T-helper 1 cell (primary cell): ENCODE results near the gene DAP.
A peak's percentile ranks its signal among the peaks of the same experiment; 100 is the strongest.

Experiments used
- DNase-seq, 5 donors: peaks; one replicate each; pipeline ENCODE4 v3.0.0-alpha.2; 2012 to 2020

DAP gene

DNA sequence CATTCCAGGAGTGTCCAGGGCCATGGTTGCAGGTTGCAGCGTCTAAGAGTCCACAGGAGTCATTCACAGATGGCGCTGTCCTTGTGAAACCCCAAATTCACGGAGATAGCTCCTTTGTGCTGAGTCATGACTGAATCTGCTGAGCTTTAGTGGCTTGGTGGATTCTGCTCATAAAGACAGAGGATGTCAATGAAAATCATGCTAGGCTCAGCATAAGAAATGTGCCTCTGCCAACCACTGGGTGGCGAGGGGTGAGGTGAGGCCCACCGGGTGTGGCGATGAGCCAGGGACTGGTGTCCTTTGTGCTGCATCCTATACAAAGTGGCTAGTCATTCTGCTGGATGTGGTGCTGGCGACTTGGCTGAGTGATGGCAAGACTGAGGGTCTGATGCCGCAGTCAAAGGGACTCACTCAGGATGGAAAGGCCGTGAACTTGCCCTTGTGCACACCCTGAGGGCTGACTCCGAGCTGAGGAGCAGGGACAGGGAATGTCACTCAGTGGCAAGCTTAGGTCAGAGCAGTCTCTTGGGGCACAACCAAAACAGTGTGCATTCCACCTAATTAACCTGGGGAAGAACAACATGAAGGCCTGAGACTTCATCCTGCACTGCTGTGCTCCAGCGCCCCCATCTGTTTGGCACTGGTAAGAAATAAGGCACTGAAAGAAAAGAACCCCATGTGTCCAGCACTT lies 71.5 kb downstream of the DAP start:
- peak in 1 of 5 donors; percentile 41 for DNase-seq

DNA sequence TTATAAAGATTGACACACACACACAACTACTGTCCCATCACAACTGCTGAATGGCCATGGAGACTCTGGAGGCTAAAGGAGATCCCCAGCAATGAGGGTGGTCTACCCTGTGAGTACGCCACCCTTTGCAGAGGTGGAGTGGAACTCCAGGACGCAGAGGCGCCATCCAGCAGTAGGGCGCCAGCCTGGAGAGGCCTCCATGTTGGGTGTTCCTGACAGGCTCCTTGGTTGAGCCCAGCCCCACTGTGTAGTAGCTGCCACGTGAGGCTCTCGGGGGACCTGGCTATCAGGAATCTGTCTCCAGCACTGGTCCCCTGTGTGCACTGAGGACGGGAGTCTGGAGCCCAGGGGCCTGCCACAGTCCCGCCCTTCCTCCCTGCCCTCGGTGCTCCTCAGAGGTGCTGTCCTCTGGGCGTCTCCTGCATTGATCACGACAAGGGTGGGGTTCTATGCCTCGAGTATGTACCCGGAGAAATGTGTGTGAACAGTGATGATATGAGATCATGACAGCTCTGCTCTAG lies 72.3 kb downstream of the DAP start:
- DNase-seq = no peak

DNA sequence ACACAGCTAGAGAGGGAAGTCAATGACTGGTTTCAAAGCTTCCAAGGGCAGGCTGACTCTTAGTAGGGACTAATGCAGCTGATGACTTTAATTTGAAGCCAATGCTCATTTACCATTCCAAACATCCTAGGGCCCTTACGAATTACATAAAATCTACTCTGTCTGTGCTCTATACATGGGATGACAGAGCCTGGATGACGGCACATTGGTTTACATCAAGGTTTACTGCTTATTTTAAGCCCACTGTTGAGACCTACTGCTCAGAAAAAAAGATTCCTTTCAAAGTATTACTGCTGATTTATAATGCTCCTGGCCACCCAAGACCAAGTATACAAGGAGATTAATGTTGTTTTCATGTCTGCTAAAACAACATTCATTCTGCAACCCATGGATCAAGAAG lies 74.1 kb downstream of the DAP start:
- no peak for DNase-seq

DNA sequence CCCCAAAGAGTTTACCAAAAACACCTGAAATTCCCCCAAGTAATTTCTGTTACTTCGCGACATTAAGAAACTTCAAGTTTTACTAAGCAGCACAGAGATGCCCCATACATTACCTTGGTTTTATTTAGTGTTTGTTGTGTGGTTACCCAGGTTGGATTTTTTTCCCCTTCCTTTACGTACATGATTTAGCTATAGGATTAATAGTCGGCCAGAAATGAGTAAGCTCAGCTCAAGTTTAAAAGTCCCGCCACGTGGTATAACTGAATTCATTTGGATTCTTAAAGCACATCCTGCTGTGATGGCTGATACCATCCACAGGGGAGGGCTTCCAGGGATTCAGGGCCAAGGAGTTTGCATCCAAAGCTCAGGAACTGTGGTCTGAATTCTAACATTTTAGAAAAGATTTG lies 75.9 kb downstream of the DAP start:
- peak in 1 of 5 donors; percentile 39 for DNase-seq

DNA sequence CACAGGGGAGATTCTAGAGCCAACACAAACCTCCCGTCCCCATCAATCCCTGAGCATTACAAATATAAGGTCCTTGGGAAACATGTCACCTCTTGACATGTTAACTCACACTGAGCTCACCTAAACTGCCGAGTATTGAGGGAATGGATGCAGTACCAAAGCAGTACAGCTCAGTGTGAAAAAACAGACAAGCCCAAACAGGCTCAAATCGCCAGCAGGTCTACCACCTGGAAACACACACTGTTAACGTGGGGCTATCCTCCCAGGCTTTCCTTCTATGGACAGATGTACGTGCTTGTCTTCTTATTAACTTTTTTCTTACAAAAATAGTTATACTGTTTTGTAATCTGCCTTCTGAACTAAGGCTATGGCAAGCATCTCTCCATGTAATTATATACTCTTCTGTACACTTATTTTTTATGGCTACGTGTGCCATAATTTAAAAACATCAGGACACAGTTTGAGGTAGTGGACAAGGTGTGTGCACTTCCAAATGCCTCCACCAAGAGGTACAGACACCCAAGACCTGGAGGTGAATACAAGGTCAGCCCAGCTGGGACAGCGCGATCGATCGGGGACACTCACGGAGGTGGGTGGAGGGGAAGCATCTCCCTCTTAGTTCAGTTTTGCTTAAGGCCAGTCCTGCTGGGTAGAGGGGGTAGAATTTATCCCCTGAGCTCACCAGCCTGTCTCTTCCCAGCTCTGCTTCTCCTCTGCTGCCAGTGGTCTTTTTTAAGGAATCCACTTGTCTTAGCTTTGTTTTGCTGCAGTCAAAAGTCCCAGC lies 76.5 kb downstream of the DAP start:
- DNase-seq = no peak

DNA sequence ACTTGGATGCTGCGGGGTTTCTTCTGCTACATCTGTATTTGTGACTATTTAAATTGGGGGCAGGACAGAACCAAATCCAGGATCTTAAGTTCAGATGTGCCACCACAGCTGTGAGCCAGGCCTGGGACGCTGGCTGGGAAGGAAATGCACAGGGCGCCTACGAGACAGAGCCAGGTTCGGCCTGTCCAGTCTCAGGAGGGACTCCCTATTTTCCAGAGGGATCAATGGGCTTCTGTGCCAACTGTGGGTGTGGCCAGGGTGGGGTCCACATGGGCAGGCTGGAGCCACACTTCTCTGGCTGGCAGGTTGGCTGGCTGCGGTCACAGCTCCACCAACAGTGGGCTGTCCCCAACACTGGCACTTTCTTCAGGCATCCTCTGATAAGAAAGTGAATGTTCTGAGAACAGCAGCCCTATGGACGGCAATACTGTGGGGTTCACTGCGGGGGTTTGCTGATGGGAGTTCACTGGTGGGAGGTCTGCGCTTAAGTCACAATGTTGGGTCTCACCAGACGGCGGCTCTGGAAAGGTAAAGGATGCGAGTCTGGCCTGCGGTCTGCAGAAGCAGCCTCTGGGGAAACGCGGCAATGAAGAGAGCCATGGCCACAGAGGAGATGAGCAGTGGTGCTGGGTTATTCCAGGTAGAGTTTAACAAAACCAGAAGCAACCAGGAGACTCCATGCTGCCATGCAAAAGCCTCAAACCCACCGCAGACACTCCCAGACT lies 78.1 kb downstream of the DAP start:
- DNase-seq = no peak

DNA sequence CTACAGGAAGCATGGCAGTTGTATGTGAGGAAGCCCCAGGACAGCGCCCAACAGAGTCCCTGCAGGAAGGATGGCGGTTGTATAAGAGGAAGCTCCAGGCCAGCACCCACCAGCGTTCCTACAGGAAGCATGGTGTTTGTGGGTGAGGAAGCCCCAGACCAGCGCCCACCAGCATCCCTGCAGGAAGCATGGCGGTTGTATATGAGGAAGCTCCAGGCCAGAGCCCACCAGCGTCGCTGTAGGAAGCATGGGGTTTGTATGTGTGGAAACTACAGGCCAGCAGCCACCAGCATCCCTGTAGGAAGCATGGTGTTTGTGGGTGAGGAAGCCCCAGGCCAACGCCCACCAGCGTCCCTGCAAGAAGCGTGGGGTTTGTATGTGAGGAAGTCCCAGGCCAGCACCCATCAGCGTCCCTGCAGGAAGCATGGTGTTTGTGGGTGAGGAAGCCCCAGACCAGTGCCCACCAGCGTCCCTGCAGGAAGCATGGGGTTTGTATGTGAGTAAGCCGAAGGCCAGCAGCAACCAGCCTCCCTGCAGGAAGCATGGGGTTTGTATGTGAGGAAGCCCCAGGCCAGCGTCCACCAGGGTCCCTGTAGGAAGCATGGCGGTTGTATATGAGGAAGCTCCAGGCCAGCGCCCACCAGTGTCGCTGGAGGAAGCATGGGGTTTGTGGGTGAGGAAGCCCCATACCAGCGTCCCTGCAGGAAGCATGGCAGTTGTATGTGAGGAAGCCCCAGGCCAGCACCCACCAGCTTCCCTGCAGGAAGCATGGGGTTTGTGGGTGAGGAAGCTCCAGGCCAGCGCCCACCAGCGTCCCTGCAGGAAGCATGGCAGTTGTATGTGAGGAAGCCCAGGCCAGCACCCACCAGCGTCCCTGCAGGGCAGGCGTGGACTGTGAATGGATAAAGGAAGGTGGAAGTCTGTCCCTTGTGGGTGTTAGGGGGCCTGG lies 79.0 kb downstream of the DAP start:
- DNase-seq = no peak

DNA sequence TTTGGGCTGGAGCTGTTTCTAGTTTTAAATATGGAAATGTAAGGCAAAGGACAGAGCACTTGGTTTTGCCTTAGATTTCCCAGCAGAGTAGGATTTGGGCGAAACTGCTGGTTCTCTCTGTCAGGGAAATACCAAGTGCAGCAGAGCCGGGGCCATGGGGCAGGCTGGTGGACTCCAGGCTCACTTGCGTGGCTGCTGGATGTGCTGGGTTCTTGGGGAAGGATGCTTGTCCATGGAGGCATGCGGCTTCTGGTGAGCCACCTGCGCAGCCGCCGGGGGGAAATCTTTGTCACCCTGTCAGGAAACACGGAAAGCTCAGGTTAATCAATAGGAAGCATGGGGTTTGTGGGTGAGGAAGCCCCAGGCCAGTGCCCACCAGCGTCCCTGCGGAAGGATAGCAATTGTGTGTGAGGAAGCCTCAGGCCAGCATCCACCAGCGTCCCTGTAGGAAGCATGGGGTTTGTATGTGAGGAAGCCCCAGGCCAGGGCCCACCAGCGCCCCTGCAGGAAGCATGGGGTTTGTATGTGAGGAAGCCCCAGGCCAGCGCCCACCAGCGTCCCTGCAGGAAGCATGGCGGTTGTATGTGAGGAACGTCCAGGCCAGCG lies 80.1 kb downstream of the DAP start:
- DNase-seq = no peak

DNA sequence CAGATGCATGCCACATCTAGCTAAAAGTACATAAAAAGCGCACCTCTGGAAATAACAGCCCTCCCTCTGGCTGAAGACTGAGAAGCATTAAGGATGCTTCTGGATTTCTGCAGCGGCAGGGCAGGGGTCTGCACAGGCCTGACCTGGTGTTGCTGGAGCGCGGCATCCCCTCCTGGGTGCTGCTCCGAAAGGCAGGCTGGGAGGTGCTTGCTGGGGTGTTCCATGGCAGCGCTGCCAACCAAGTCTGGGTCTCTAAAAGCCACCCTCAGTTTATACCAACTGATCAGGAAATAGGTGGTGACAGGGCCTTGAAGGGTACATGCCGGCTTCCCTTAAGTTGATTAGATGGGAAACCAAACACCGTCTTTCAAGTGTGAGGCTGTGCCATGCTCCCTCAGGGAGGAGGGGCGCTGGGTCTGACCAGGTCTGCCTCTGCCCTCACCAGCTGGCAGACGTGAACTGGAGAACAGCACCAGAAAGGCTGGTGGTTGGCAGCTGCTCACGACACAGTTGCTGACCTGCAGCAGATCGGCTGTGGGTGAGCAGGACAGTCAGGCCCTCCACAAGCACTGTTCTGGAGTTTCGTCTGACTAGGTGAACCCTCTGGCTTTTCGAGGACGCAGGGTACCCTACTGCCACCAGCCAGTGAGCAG lies 81.6 kb downstream of the DAP start:
- DNase-seq = no peak

DNA sequence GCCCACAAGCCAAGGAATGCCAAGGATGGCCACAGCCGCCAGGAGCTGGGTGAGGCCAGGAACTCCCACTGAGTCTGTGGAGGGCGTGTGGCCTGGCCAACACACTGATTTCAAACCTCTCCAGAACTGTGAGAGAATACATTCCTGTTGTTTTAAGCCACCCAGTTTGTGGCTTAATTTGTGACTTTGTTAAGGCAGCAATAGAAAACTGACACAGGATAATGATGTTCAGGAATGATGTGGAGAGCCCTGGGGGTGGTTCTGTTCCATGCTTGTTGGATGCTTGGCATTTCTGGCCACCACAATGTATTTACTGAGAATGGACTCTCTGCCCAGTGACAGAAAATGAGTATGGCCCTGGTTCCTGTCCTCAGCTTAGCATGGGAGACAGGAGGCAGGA lies 82.8 kb downstream of the DAP start:
- no peak for DNase-seq

DNA sequence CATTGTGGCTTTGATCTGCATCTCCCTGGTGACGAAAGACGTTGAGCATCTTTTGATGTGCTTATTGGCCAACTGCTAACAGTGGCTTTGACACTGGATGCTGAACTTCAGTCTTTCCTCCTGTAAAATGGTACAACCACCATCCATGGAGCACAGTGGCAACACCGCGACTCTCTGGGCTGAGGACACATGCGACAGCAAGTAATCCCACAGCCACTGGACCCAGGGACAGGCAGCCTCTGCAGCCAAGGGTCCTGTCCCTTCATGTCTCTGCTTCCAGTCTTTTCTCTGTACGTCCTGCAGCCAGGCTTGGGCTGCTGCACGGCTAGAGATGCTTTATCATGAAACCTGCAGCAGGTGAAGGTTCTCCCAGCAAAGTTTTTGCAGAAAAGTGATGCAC lies 83.5 kb downstream of the DAP start:
- DNase-seq = no peak

DNA sequence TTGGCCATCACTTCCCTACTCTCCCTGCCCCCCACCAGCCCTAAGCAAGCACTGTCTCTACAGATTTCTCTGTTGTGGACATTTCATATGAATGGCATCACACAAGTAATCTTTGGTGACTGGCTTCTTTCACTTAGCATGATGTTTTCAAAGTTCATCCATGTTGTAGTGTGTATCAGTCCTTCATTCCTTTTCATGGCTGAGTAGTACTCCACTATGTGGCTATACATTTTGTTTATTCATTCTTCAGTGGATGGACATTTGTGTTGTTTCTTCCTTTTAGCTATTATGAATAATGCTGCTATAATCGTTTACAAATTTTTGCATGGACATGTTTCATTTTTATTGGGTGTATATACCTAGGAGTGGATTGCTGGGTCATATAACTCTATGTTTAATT lies 84.1 kb downstream of the DAP start:
- no peak for DNase-seq

DNA sequence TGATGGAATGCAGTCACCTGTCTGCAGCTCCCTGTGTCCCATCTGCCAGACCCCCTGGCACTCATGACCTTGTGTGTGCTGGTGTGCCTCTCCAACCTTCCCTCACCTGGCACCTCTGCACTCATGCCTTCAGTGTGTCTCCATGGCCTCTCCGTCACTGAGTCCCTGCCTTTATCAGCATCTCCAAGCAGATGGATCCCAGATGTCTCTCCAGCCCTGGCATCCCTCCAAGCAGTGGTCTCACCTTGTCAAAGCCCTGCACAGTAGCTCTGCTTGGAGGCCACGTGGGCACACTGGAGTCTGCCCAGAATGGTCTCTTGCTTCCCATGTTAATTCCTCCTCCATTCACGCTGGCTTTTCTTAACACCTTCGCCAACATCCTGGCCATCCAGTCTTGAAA lies 84.8 kb downstream of the DAP start:
- no peak for DNase-seq

DNA sequence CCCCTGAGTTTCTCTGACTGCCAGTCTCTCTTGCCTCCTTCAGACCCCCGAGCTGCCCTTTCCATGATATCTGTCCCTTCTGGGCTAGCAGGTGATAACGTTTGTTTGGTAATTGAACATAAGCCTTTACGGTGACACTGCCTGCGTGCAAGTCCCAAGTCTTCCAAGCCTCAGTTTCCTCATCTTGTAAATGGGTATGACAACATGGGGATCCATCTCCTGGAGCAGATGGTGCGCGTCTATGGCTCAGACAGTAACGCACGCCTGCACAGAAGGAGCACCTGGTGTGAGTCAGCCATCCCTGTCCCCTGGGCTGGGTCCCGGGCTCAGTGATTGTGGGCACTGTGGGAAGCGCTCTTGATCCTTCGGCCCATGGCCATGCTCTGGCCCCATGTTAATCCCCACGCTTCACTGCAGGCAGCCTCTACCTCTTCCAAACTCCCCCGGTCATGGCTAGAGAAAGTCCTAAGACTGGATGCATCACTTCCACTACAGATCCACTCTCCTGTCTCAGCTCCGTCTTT lies 85.8 kb downstream of the DAP start:
- no peak for DNase-seq

DNA sequence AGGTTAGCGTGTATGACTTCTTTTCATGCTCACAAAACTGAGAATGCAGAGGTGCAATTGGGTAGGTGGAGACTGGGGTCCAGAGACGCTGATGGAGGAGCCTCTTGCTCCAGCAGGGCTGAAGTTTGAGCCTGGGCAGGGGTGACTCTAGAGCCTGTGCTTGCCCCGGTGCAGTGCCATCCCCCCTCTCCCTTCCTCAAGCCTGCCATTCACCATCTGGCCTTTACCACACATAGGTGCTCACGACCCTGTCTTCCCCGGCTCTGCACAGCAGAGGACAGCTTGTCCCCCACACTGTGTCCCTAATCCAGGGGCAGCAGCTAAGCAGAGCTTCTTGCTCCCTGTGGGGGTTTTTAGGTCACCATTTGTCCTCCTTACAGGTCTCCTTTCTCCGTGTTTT lies 86.5 kb downstream of the DAP start:
- DNase-seq = no peak

DNA sequence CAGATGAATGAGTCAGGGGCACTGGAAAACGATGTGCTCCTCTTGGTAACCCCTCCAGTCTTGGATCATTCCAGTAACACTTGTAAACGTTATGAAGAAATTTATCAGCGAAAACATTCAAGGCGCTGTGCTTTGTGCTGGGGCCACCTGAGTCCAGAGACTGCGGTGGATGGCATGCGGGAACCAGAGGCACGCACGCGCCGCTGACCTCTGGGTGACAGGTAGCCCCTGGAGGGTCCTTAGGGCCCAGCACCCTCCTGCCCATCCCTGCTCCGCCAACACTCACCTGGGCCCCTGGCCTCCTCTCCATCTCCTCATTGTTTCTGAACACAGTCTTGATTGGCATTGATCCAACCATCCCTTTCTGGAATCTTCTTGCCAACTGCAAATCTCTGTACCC lies 86.9 kb downstream of the DAP start:
- no peak for DNase-seq

DNA sequence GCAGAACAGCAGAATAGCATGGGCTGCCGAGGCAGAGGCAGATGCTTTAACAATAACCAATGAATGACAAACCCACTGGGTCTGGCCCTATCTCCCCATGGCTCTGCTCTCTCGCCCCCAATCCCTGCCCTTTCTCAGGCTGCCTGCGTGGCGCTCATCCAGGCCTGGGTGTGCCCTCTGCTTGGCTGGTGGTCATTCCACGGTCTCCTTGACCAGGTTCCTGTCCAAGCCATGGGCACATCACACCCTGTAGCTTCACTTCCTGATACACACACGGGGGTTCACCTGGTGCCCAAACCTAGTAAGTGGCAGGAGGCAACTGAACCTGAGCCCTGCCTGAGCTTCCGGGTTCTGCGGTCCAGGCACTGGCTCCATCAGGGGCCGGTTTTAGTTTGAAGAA lies 87.6 kb downstream of the DAP start:
- DNase-seq = no peak

DNA sequence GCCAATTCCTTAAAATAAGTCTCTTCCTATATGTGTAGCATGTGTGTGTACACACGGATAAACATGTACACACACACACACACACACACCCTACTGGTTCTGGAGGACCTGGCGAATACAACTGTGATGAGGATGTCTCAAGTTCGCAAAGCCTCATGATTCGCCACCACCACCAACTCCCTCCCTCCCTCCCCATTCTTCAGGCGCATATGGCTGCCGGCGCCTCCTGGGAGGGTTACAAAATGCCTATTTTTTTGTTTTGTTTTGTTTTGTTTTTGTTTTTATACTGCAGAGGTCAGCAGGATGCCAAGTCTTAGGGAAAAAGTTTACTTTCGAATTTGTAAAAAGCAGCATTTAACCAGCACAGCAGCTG lies 88.0 kb downstream of the DAP start:
- no peak for DNase-seq

DNA sequence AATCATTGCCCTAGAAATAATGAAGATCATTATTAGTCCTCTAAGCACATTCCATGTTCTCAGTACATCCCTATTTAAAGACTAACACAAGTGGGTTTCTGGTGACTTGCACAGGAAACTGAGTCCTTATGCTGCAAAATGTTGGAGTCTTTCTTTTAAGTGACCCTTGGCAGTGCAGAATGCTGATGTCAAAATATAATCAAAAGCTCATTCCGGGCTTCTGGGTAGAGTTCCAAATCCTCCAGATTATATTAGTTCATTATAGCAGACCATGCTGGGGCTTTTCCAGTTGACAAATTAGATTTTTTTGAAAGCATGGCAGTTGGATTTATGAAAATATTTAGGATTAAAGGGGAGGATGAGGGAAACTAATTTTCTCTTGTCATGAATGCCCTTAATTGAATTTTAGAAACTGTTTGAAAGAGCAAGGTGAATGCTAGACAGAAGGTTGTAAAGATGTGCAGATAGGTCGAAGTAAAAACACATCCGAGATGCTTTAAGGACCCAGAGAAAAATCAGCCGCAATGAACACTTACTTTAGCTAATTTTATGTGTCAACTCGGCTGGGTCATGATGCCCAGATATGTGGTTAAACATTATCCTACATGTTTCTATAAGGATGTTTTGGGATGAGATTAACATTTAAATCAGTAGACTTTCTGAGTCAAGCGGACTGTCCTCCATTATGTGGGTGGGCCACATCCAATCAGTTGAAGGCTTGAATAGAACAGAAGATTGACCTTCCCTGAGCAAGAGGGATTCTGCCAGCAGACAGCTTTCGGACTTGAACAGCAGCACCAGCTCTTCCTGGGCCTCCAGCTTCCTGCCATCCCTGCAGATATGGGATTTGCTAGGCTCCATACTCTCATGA lies 88.7 kb downstream of the DAP start:
- DNase-seq = no peak
